ENCODE measurements around the gene CDC27. TPM values are rescaled to one million over a fixed set of nuclear protein-coding genes. Genes with fewer than 3 reads are reported as not detected.
A peak's percentile ranks its signal among the peaks of the same experiment; 100 is the strongest.
"Not testable (repeated sequence)": the region's sequence is repeated elsewhere in the genome, so short reads cannot be mapped to it uniquely, and the experiment has no call there.

The CDC27 gene
- 62.8 TPM for polyA plus RNA-seq (2013, experiment 1 of 2; ENCODE audit: insufficient read length)
- 57.4 TPM for polyA plus RNA-seq (2013, experiment 2 of 2; ENCODE audit: insufficient read length)

- peak; percentile 97 for DNase-seq
Observed at GRCh38 chr17:47188876-47189731, at the start of gene CDC27. Gene CDC27 (minus strand): TSS chr17:47189295. CDS start chr17:47189172, 123 bp downstream.

DNA sequence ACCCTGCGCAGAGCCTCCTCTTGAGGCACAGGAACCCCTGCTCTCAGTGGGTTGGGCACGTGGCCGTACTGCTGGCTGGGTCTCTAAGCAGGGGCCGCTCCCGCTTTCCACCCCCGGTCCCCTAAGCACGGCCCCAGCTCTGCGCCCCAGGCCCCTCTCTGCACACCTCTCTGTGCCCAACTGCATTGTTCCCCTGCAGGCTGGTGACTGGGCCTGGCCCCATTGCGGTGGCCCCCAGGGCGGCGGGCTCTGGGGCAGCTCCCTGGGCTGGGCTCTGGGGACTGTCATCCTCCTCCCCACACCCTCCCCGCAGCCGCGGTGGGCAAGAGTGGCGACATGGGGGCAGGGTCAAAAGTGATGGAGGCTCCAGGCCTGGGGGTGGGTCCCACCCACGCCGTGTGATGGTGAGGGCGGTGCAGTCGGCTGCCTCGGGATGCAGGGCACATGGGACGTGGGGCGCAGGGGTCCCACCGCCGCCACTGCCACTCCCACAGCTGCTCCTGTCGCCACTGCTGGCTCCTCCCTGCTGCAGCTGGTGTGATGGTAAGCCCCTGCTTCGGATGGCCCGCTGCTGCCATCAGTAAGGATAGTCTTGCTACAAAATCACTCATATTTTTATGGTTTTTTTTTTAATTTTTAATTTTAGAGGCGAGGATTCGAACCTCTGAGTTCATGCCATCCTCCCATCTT, 49.4 kb upstream of the CDC27 start:
- no peak for DNase-seq

GRCh38 chr17:47237841-47238240, 48.7 kb upstream of the CDC27 start:
- DNase-seq, result no peak

- no peak for DNase-seq
Observed at GRCh38 chr17:47235923-47236322, 46.8 kb upstream of the CDC27 start.

DNA sequence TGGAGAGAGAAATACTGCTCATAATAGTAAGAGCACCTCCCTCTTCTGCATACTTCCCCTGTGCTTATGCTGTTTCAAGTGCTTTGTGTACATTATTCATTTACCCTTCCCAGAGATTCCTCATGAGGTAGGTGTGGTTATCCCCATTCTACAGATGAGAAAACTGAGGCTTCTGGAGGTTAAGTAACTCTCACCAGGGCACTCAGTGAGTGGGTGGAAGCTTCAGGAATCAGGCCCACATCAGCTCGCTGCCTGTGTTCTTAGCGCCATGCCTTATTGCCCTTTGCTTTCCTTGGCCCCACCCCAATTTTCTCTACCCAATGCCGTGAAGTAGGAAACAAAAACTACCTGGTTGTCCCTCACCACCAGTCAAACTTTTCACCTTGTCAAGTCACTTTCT, 46.4 kb upstream of the CDC27 start:
- DNase-seq, result no peak

GRCh38 chr17:47232465-47232864, 43.4 kb upstream of the CDC27 start:
- DNase-seq, result no peak

DNA sequence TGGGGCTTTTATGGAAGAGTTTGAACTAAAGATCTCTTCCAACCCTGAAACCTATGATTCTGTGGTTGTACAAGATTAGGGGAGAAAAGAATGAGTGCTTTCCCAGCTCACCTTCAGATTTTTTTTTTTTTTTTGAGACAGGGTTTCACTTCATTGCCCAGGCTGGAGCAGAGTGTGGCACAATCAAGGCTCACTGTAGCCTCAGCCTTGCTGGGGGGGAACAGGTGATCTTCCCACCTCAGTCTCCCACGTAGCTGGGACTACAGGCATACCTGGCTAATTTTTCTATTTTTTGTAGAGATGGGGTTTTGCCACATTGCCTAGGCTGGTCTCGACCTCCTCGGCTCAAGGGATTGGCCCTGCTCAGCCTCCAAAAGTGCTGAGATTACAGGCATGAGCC, 42.8 kb upstream of the CDC27 start:
- no peak for DNase-seq

DNA sequence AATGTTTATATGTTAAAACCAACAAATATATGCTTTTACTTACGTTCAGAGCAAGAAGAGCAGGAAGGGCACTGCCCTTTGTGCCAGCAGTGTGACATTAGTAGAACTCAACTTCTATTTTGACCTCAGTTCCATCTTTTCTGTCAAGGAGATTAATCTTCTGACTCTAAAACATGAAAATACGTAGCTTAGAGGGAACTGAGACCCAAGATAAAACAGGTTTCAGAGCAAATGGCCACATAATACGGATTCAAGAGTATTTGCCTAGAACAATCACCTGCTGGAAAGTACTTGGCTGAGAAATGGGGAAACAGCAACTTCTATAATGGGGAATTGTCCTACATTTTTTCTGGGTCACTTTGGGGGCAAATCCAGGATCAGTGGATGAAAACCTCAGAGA, 42.2 kb upstream of the CDC27 start:
- DNase-seq, result no peak

- DNase-seq, result no peak
Observed at GRCh38 chr17:47230864-47231263, 41.8 kb upstream of the CDC27 start.

GRCh38 chr17:47229535-47230443, 40.7 kb upstream of the CDC27 start:
- peak; percentile 92 for DNase-seq

GRCh38 chr17:47227862-47228261, 38.8 kb upstream of the CDC27 start:
- DNase-seq, result no peak

DNA sequence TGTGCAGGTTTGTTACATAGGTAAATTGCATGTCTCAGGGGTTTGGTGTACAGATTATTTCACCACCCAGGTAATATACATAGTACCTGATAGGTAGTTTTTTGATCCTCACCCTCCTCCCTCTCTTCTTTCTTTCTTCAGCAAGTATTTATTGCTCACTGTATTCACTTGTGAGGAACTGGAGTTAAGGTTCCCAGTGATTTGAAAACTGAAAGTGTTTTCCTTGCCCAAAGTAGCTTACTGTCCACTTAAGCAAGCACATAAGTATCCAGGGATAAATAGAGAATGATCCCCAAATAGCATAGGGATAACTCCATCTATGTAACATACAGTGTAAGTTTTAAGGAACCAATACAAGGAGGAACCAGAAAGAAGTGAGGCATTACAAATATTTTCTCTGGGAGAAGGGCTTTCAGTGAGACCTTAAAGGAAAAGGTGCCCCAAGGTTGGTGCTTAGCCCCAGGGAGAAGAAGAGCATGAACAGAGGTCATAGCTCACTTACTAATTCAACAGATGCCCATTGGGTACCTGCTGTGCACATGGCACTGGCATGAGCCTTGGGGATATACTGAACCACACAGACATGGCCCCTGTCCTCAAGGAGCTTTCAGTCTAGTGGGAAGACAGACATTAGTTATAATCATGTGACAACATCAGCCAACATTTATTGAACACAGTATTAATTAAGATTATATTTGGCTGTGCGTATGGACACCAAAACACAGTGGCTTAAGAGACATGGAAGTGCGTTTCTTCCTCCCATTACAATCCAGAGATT, 37.0 kb upstream of the CDC27 start:
- DNase-seq, result no peak

DNA sequence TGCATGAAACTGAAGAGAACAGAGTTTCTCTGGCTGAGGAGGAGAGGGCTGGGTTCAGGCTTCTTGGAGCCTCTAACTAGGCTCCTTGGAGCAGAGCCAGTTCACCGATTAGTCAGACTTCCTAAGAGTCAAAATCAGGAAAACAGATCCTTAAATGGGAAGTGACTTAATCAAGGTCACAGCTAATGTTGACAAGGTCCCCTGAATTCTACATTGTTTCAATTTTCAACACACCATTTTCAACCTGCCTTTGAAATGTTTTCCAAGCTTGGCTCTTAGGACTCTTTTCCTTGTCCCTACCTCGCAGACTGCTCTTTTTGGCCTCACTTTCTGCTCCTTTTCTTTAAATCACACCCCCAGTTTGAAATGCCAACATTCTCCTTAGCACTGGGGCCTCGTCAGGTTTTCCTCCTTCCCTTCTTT, 36.4 kb upstream of the CDC27 start:
- peak; percentile 89 for DNase-seq

DNA sequence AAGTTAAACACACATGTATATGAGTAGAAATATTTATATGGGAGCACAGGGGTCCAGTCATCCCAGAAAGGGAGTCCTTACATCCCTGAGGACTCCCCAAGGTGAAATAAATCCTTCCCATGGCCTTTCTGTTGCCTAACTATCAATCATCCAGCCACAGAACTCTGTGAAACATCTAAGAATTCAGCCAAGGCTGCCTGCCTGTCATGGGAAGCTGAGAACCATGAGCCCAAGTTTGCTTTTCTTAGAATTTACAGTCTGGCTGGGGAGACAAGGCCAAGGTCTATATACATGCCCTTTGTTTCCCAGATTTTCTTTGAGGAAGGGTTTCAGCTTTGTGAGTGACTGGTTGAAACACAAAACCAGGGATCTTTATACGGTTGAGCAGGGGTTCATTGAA, 35.9 kb upstream of the CDC27 start:
- peak; percentile 43 for DNase-seq

DNA sequence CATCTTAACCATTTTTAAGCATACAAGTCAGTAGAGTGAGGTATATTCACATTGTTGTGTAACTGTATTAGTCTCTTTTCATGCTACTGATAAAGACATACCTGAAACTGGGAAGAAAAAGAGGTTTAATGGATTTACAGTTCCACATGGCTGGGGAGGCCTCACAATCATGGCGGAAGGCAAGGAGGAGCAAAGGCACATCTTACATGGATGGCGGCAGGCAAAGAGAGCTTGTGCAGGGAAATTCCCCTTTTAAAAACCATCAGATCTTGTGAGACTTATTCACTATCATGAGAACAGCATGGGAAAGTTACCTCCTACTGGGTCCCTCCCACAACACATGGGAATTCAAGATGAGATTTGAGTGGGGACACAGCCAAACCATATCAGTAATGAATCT, 35.0 kb upstream of the CDC27 start:
- not testable (repeated sequence) for DNase-seq

- DNase-seq, result no peak
Observed at GRCh38 chr17:47223460-47223859, 34.4 kb upstream of the CDC27 start.

GRCh38 chr17:47223007-47223406, 33.9 kb upstream of the CDC27 start:
- no peak for DNase-seq

DNA sequence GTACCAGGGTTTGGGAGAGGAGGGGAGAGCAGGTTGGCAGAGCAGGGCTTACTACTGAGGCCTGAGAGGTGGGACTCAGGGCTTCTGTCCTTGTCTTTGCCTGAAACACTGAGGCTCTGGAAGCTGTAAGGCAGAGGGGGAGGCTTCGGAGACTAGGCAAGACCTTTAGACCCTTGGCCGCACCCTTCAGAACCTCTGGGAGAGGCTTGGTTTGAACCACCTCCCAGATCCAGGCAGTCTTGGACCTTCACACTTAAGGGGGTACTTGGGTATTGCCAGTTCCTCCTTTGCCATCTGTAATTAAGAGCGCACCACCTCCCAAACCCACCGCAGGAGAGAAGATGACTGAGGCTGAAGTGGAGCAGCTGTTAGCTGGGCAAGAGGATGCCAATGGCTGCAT, 33.0 kb upstream of the CDC27 start:
- DNase-seq, result no peak

DNA sequence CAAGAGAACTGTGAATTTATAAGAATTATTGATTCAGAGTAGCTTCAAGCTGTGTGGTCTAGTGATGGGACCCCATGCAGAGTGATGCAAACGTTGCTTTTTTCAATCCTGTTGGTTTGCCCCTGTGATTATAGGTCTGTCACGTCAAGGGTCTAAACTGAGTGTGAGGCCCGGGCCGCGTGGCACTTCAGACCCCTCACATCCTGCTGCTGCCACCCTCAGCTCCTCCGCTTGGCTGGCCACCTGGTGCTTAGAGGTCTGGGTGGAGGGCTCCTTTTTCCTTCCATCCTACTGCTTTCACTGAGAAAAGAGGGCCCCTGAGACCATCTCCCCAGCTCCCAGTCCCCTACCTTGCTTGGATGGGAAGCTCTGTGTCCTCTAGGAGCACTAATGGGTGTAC, 32.1 kb upstream of the CDC27 start:
- DNase-seq, result no peak

DNA sequence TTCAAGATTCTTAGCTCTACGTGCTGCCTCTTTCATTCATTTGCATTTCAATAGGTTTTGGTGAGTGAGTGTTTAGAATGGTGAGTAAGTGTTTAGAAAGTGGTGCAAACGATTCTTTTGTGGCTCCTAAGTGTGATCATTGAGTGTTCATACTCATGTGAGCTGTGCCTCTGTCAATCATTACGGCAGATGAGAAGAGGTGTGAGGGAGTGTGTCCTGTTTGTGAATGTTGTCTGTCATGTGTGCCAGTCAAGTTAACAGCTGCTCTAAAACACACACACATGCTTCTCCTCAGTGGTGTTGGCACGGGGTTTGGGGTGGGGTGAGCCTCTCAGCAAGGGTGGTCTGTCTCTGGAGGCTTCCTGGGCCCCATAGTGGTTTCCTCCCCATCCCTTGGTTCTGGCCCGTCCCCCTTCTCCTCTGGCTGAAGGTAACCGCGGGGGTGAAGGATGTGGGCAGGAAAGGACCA, 31.5 kb upstream of the CDC27 start:
- DNase-seq, result no peak

DNA sequence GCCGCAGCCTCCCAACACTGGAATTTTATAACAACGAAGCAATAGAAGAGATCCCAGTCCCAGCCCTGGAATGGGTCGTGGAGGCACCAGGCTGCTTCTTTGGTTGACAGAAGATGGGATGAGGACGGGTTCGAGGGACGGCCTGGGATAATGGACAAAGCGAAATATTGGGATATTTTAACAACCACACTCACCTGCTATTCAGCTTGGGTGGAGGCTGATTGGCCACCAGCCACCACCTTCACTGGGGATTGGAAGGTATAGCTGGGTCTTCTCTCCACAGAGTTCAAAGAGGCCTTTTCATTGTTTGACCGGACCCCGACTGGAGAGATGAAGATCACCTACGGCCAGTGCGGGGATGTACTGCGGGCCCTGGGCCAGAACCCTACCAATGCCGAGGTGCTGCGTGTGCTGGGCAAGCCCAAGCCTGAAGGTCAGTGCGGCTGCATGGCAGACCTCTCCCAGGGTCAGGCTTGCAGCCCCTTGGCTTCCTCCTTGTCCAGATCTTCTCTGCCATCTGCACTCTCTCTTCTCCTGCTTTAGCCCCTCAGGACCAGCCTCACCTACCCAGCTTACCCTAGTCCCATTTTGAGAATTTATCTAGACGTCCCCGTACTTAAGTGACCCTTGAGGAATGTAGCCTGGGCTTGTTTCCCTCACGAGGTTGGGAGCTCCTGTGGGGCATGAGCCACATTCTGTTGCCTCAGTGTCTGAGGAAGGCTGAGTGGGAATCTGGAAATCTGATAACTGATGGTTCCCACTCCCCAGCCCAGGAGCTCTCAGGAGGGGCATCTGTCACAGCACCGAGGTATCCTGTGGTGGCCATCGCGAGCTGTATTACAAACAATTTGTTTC, 30.8 kb upstream of the CDC27 start:
- no peak for DNase-seq
